H9 (cell line): Measurements from ENCODE around the gene AMIGO3. TPM values are rescaled to one million over a fixed set of nuclear protein-coding genes. Genes with fewer than 3 reads are reported as not detected.

Experiments used
- DNase-seq: peaks from one replicate; pipeline ENCODE4 v3.0.0-alpha.2; 2017
- H2AFZ ChIP-seq: one replicate; pipeline ENCODE4 v1.6.1; 2013; ENCODE audit warnings: mild to moderate bottlenecking, low read length, control low read depth, moderate library complexity
- H2AK5ac ChIP-seq: 2 replicates; pipeline ENCODE4 v1.6.1; 2013; ENCODE audit warnings: low read length, control low read depth, mixed read lengths; ENCODE audit not compliant: insufficient read length
- H2BK120ac ChIP-seq: one replicate; pipeline ENCODE4 v1.6.1; 2013; ENCODE audit warnings: low read depth, mild to moderate bottlenecking, low read length, control low read depth, inconsistent platforms; ENCODE audit not compliant: poor library complexity, severe bottlenecking
- H2BK12ac ChIP-seq: 2 replicates; pipeline ENCODE4 v1.6.1; 2013; ENCODE audit warnings: low read length, control low read depth, mixed read lengths, low read depth; ENCODE audit not compliant: insufficient read length
- H2BK15ac ChIP-seq: 2 replicates; pipeline ENCODE4 v1.6.1; 2013; ENCODE audit warnings: low read depth, low read length, control low read depth
- H2BK20ac ChIP-seq: one replicate; pipeline ENCODE4 v1.6.1; 2013; ENCODE audit warnings: low read depth, mild to moderate bottlenecking, low read length, control low read depth, inconsistent platforms; ENCODE audit not compliant: poor library complexity, severe bottlenecking
- H2BK5ac ChIP-seq: 2 replicates; pipeline ENCODE4 v1.6.1; 2013; ENCODE audit warnings: low read length, control low read depth, mixed read lengths; ENCODE audit not compliant: insufficient read length
- H3K14ac ChIP-seq: 2 replicates; pipeline ENCODE4 v1.6.1; 2013; ENCODE audit warnings: low read length, control low read depth; ENCODE audit not compliant: insufficient read depth
- H3K18ac ChIP-seq: 2 replicates; pipeline ENCODE4 v1.6.1; 2013; ENCODE audit warnings: low read depth, mild to moderate bottlenecking, mixed read lengths, low read length, control low read depth; ENCODE audit not compliant: insufficient read length
- H3K23ac ChIP-seq: 2 replicates; pipeline ENCODE4 v1.6.1; 2013; ENCODE audit warnings: low read length, control low read depth, mixed read lengths, low read depth; ENCODE audit not compliant: insufficient read length
- H3K23me2 ChIP-seq: 2 replicates; pipeline ENCODE4 v1.6.1; 2013; ENCODE audit warnings: low read depth, mild to moderate bottlenecking, mixed read lengths, low read length, control low read depth; ENCODE audit not compliant: insufficient read length, poor library complexity, severe bottlenecking
- H3K27ac ChIP-seq: 2 replicates; pipeline ENCODE4 v1.5.1; 2013; ENCODE audit warnings: low read length, control low read depth, mixed read lengths, low read depth; ENCODE audit not compliant: insufficient read length
- H3K27me3 ChIP-seq: 2 replicates; pipeline ENCODE4 v1.6.1; 2013; ENCODE audit warnings: low read length, control low read depth, inconsistent platforms; ENCODE audit not compliant: insufficient read depth
- H3K4ac ChIP-seq: 2 replicates; pipeline ENCODE4 v1.6.1; 2013; ENCODE audit warnings: low read depth, mild to moderate bottlenecking, control low read depth, inconsistent platforms, low read length, moderate library complexity
- H3K4me1 ChIP-seq: 2 replicates; pipeline ENCODE4 v1.6.1; 2013; ENCODE audit warnings: low read length, control low read depth, inconsistent platforms; ENCODE audit not compliant: insufficient read depth
- H3K4me2 ChIP-seq: 2 replicates; pipeline ENCODE4 v1.6.1; 2013; ENCODE audit warnings: low read length, control low read depth, mixed read lengths; ENCODE audit not compliant: insufficient read length, insufficient read depth
- H3K56ac ChIP-seq: 2 replicates; pipeline ENCODE4 v1.6.1; 2013; ENCODE audit warnings: low read depth, mild to moderate bottlenecking, mixed read lengths, low read length, control low read depth; ENCODE audit not compliant: insufficient read length
- H3K79me1 ChIP-seq: 2 replicates; pipeline ENCODE4 v1.6.1; 2013; ENCODE audit warnings: low read depth, mild to moderate bottlenecking, moderate library complexity, low read length, control low read depth, inconsistent platforms; ENCODE audit not compliant: insufficient read depth, poor library complexity, severe bottlenecking
- H3K79me2 ChIP-seq: 2 replicates; pipeline ENCODE4 v1.6.1; 2013; ENCODE audit warnings: low read length, control low read depth, inconsistent platforms; ENCODE audit not compliant: insufficient read depth
- H3K9ac ChIP-seq: 2 replicates; pipeline ENCODE4 v1.6.1; 2013; ENCODE audit warnings: low read length, control low read depth, mixed read lengths; ENCODE audit not compliant: insufficient read length; ENCODE audit errors: extremely low read depth
- H3K9me3 ChIP-seq: one replicate; pipeline ENCODE4 v1.6.1; 2013; ENCODE audit warnings: low read depth, low read length, inconsistent platforms; ENCODE audit not compliant: control insufficient read depth
- H3T11ph ChIP-seq: one replicate; pipeline ENCODE4 v1.6.1; 2013; ENCODE audit warnings: mild to moderate bottlenecking, low read length, control low read depth, inconsistent platforms
- H4K20me1 ChIP-seq: one replicate; pipeline ENCODE4 v1.6.1; 2013; ENCODE audit not compliant: control insufficient read depth, insufficient read length, insufficient read depth
- H4K5ac ChIP-seq: 2 replicates; pipeline ENCODE4 v1.6.1; 2013; ENCODE audit warnings: low read depth, mild to moderate bottlenecking, mixed read lengths, low read length, control low read depth; ENCODE audit not compliant: insufficient read length
- H4K8ac ChIP-seq: replicated peaks from 2 replicates; pipeline ENCODE4 v1.6.1; 2013; ENCODE audit warnings: low read length, control low read depth, mixed read lengths, low read depth; ENCODE audit not compliant: insufficient read length
- H4K91ac ChIP-seq: 2 replicates; pipeline ENCODE4 v1.6.1; 2013; ENCODE audit warnings: low read depth, mild to moderate bottlenecking, moderate library complexity, mixed read lengths, low read length, control low read depth; ENCODE audit not compliant: insufficient read length
- H3K27ac Mint-ChIP-seq, 3 experiments: 2 replicates in 2 of 3; 3 replicates in 1 of 3; pipeline ENCODE4 v1.8.0; 2020 to 2021; ENCODE audit warnings: mixed read lengths in 3 of 3, mild to moderate bottlenecking in 1 of 3, moderate library complexity in 1 of 3
- H3K27me3 Mint-ChIP-seq: 2 replicates; pipeline ENCODE4 v1.8.0; 2021; ENCODE audit warnings: low read depth, mild to moderate bottlenecking, moderate library complexity, mixed read lengths
- H3K36me3 Mint-ChIP-seq, 3 experiments: 2 replicates in 2 of 3; 3 replicates in 1 of 3; pipeline ENCODE4 v1.8.0; 2020 to 2021; ENCODE audit warnings: low read depth in 3 of 3, mixed read lengths in 3 of 3; ENCODE audit not compliant: insufficient read depth in 1 of 3
- H3K4me1 Mint-ChIP-seq, 2 experiments: 2 replicates each; pipeline ENCODE4 v1.8.0; 2020; ENCODE audit warnings: mixed read lengths in 2 of 2
- H3K4me3 Mint-ChIP-seq, 2 experiments: 2 replicates in 1 of 2; 3 replicates in 1 of 2; pipeline ENCODE4 v1.8.0; 2020 to 2021; ENCODE audit warnings: mild to moderate bottlenecking in 2 of 2, mixed read lengths in 2 of 2, moderate library complexity in 1 of 2
- H3K9me3 Mint-ChIP-seq, 2 experiments: 2 replicates in 1 of 2; 3 replicates in 1 of 2; pipeline ENCODE4 v1.8.0; 2020; ENCODE audit warnings: mild to moderate bottlenecking in 2 of 2, mixed read lengths in 2 of 2, moderate library complexity in 1 of 2
- WGBS: extraction: QIAGEN DNeasy Blood & Tissue Kit; methylation state at CpG from one replicate; pipeline ENCODE4 v1.1.7; 2013; ENCODE audit warnings: missing lambda C conversion rate, low lambda C conversion rate, mixed read lengths; ENCODE audit not compliant: insufficient read length; ENCODE audit errors: extremely low coverage; 5-methylcytosine and 5-hydroxymethylcytosine counted together
- total RNA-seq: library from RNA; stranded (reverse); gene quantifications from 2 replicates; pipeline ENCODE4 v1.2.1, GENCODE V29; 2021
- TF ChIP-seq, protein P1 (sequence below): fragments of 200-600 bp; sonication (generic); conservative IDR thresholded peaks from 3 replicates; pipeline ENCODE4 v1.8.0; 2021; ENCODE audit warnings: antibody characterized with exemption, mild to moderate bottlenecking

Gene AMIGO3
- total RNA-seq, 1 experiment from 2014 or later = 3.8 TPM

DNA sequence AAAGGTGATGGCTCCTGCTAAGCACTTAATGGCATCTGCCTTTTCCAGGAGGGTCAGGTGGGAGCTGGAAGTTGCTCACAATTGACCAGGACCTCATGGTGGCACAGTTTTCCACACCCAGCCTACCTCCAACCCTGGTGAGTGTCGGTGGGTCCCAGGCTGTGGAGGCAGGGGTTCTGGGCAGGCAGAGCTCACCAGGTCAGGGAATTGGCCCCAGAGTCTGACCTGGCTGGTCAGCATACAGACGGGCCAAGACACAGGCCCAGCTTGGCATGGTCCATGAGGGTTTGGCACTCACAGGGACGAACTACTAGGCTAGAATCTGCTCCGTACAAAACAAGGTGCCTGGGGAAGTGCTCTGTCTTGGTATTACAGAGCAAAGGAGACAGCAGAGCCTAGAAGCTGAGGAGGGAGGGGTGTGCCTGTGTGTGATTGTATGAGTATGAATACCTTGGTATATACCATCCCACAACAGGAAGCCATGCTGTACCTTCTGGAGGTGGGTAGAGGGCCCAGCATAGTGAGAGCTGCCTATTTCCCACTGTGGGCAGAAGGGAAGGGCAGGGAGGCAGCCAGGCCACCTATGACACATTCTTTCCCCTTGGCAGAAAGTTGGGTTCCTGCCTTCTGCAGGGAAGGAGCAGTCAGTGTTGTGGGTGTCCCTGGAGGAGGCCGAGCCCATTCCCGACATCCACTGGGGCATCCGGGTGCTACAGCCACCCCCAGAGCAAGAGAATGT is 38.8 kb downstream of the AMIGO3 start:
- no peaks in the 10 kb centered on the region for H3K27me3 ChIP-seq
- no peak overlapping the region for H2AFZ ChIP-seq
- no CpG with 5 or more reads among the region's 7 CpGs for WGBS
- no peak overlapping the region for H3T11ph ChIP-seq
- H3K27ac Mint-ChIP-seq = no peak overlapping the region
- no peak overlapping the region for H2BK20ac ChIP-seq
- no peak overlapping the region for H2BK5ac ChIP-seq
- no peak overlapping the region for H3K18ac ChIP-seq
- H3K36me3 Mint-ChIP-seq = peaks cover 36 to 78% (median 72%) of the 10 kb centered on the region in 3 experiments; a peak in 6 of 7 replicates
- H3K4me2 ChIP-seq = no peak overlapping the region
- no peak overlapping the region for H4K91ac ChIP-seq
- no peak overlapping the region for H4K5ac ChIP-seq
- no peak overlapping the region for H3K23ac ChIP-seq
- H3K56ac ChIP-seq = no peak overlapping the region
- no peaks in the 10 kb centered on the region for H3K9me3 ChIP-seq
- H3K23me2 ChIP-seq = no peaks in the 10 kb centered on the region
- H3K14ac ChIP-seq = no peak overlapping the region
- peaks cover 4% of the 10 kb centered on the region in 2 experiments for H3K4me1 Mint-ChIP-seq
- no peak overlapping the region for H2BK12ac ChIP-seq
- no peaks in the 10 kb centered on the region for H3K4me1 ChIP-seq
- no peaks in the 10 kb centered on the region for H3K27me3 Mint-ChIP-seq
- no peak overlapping the region for H2BK15ac ChIP-seq
- no peak overlapping the region for H2BK120ac ChIP-seq
- no peak overlapping the region for H3K4ac ChIP-seq
- TF ChIP-seq, protein P1, sequence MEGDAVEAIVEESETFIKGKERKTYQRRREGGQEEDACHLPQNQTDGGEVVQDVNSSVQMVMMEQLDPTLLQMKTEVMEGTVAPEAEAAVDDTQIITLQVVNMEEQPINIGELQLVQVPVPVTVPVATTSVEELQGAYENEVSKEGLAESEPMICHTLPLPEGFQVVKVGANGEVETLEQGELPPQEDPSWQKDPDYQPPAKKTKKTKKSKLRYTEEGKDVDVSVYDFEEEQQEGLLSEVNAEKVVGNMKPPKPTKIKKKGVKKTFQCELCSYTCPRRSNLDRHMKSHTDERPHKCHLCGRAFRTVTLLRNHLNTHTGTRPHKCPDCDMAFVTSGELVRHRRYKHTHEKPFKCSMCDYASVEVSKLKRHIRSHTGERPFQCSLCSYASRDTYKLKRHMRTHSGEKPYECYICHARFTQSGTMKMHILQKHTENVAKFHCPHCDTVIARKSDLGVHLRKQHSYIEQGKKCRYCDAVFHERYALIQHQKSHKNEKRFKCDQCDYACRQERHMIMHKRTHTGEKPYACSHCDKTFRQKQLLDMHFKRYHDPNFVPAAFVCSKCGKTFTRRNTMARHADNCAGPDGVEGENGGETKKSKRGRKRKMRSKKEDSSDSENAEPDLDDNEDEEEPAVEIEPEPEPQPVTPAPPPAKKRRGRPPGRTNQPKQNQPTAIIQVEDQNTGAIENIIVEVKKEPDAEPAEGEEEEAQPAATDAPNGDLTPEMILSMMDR = no peak
- no peaks in the 10 kb centered on the region for H3K79me1 ChIP-seq
- H3K4me3 Mint-ChIP-seq = no peak overlapping the region; a peak in 1 of 5 replicates
- H4K8ac ChIP-seq = no peak overlapping the region
- H2AK5ac ChIP-seq = no peak overlapping the region
- DNase-seq = no peak
- no peak overlapping the region for H3K9ac ChIP-seq
- H3K27ac ChIP-seq = no peak overlapping the region
- no peaks in the 10 kb centered on the region for H3K9me3 Mint-ChIP-seq
- no peaks in the 10 kb centered on the region for H3K79me2 ChIP-seq
- no peaks in the 10 kb centered on the region for H4K20me1 ChIP-seq
